ENCODE data around the gene HAUS7.

HAUS7 gene

DNA sequence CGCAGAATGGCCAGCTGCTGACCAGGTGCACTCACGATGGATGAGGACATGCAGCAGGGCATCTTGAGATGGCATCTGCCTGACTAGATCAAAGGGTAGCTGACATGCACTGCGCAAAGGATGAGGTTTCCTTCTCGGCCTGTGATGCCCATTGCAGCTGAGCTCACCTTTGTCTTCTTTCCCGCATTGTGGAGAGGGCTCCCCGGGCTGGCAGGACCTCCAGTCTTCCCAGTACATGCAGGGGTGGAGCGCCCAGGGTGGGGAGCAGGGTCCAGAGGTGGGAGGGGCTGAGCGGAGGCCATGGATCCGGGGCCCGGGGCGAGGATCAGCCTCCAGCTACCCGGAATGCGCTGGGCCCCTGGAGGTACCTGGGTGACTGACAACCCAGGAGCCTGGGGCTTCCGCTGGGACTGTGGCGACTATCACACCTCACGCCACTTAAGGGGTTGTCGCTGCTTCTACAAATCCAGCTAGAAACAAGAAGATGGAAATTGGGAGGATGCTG, 36.5 kb downstream of the HAUS7 start:
- DNase-seq, result no peak

DNA sequence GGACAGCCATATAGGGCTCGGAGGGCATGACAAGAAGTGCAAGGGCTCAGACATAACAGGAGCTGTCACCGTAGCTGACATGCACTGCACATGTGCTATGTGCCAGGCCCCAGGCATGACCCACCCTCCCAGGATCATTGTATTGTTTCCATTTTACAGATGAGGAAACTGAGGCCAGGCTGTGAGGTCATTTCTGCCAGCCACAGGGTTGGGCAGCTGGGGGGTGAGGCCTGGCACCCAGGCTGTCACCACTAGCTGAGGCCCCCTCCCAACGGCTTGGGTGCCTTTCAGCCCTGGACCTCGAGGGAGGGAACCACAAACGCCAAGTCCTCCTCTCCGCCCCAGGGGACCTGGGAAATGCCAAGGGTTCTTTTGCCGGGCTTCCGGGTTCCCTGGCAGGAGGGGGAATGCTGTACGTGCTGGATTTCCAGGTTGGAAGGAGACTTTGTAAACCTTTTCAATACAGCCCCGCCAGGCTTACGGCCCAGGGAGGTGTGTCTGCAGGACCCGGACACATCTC, 37.2 kb downstream of the HAUS7 start:
- DNase-seq, result no peak

DNA sequence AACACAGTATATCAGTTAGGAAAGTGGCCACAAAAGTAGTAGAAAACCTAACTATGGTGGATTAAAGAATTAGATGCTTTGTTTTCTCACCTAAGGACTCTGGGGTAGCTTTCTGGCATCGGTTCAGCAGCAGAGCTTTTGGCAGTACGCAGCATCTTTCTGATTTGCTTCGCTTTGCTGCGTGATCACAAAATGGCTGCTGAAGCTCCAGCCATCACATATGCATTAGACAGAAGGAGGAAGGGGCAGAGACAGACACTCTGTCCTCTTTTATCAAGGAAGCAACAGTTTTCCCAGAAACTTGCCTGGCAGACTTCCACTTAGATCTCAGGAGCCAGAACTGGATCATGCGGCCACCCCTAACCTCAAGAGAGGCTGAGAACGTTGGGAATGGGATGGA, 39.6 kb downstream of the HAUS7 start:
- DNase-seq, result no peak

DNA sequence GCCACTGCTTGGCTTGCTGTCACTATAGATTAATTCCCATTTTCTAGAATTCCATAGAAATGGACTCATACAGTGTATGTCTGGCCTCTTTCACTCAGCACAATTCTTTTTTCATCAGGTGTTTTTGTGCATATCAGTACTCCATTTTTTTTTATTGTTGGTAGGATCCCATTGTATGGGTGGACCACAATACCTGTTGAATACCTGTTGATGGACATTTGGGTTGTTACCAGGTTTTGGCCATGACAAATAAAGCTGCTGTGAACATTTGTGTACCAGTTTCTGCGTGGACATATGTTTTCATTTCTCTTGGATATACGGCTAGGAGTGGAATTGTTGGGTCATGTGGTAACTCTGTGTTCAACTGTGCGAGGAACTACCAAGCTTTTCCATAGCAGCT, 44.2 kb downstream of the HAUS7 start:
- no peak for DNase-seq

DNA sequence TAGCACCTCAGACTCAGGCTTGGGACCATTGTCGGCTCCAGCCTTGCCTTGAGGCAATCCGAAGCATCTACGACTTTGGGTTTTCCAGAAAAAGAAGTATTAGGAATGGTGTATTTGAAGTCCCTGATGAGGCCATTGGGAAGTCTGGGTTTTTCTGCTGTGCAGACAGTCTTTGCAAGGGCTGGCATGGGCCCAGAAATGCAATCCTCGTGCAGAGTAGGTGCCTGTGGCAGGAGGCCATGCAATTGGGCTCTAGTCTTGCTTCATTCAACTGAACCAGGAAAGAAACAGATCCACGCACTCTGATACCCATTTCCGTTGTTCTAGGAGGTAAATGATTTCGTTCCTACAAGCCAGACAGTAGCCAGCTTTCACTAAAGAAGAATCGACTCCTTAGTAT, 46.7 kb downstream of the HAUS7 start:
- no peak for DNase-seq

DNA sequence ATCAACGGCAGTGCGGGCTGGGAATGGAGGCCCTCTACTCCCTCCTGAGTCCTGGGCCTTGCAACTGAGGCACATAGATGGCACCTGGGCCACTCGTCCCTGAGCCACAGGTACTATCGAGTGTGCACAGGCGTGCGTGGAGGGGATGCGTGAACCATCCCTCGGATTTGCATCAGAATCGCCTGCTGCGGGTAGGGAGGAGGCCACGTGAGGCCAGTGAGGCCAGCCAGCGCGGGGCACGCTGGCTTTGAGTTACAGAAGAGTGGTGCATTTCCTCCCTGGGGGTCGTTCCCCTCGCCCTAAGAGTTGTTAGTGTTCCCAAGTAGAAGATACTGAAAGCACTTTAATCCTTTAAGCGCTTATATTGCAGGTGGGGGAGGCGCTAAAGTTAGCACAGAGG, 48.5 kb downstream of the HAUS7 start:
- no peak for DNase-seq

DNA sequence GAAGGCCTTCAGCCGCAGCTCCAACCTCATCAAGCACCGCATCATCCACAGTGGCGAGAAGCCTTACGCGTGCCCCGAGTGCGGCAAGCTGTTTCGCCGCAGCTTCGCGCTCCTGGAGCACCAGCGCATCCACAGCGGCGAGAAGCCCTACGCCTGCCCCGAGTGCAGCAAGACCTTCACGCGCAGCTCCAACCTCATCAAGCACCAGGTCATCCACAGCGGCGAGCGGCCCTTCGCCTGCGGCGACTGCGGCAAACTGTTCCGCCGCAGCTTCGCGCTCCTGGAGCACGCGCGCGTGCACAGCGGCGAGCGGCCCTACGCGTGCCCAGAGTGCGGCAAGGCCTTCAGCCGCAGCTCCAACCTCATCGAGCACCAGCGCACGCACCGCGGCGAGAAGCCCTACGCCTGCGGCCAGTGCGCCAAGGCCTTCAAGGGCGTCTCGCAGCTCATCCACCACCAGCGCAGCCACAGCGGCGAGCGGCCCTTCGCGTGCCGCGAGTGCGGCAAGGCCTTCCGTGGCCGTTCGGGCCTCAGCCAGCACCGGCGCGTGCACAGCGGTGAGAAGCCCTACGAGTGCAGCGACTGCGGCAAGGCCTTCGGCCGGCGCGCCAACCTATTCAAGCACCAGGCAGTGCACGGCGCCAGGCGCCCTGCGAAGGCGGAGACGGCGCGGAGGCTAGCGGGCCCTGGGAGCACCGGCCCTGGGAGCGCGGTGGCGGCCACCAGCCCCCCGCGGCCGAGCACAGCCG, 49.4 kb downstream of the HAUS7 start:
- DNase-seq, result no peak

DNA sequence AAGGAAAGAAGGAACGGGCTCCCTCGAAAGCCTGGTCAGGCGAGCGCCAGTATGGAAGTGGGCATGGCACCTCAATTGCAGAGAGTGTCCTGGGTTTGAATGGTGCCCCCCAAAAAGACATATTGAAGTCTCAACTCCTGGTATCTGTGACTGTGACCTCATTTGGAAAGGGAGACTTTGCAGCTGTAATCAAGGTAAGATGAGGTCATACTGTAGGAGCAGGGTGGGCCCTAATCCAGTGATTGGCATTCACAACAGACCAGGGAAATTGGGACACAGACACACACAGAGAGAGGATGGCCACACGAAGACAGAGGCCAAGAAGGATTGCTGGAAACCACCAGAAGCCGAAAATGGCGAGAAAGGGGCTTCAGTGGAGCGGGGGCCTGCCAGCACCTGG, 52.7 kb downstream of the HAUS7 start:
- no peak for DNase-seq

DNA sequence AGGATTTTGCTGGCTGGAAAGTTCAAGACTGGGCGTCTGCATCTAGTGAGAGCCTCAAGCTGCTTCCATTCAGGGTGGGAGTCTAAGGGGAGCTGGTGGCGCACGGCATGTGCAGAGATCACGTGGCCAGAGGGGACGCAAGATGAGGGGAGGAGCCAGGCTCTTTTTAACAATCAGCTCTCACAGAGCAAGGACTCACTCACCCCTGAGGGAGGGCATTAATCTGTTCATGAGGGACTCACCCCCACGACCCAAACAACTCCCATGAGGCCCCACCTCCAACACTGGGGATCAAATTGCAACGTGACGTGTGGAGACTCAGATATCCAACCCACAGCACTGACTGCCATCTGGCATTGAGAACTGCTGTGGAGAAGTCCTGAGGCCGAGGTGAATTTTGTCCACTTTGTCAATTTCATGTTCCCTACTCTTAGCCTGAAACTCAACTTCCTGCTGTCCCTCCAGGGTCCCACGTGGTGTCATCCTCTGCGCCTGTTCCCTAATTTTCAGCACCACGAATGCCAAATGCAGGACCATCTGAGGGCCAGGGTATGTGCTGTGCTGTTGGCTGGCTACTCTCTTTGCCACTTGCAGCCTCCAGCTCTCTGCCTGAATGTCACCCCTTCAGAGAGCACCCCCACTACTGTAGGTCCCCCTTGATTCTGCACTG, 53.5 kb downstream of the HAUS7 start:
- DNase-seq, result no peak

DNA sequence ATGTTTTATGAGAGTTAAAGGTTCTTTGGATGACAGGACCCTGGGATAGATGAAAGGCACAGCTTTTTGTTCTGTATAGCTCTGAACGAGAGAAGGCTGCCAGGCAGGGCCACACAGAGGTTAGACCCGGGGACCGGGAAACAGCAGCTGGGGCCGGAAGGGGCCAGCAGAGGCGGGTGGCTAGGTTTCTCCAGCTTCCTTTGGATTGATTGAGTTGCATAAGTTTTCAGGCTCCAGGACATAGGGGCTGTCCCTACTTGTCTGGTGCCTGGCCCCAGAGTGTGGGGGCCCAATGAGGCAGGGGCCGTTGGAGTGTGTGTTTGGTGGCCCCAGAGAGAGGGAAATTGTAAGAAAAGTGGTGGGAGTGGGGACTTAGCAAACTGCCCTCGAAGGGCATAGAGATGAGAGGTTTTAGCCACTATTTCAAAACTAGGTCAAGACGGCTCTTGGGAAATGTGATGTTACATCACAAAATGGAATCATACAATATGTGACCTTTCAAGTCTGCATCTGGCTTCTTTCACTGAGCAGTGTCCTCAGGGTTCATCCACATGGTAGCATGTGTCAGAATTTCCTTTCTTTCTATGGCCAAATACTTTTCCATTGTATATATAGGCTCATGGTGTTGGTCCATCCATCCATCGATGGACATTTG, 55.4 kb downstream of the HAUS7 start:
- DNase-seq, result no peak

DNA sequence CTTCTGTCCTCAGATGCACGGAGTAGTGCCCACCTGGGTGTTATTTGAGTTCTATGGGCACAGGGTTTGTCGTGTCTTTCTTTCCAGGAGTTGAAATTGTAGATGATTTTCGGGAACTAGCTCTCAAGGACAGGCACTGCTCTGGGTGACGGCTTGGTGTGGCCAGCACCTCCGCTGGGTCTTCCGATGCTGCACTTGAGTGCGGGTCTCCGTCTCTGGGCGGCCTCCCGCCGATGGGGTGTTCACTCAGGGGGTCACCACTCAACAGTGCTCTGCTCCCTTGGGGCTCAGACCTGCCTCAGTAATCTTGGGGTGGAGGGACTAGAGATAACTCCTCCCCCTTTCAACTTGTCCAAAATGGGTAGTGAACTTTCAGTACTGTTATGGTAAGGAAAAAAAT, 56.6 kb downstream of the HAUS7 start:
- no peak for DNase-seq

DNA sequence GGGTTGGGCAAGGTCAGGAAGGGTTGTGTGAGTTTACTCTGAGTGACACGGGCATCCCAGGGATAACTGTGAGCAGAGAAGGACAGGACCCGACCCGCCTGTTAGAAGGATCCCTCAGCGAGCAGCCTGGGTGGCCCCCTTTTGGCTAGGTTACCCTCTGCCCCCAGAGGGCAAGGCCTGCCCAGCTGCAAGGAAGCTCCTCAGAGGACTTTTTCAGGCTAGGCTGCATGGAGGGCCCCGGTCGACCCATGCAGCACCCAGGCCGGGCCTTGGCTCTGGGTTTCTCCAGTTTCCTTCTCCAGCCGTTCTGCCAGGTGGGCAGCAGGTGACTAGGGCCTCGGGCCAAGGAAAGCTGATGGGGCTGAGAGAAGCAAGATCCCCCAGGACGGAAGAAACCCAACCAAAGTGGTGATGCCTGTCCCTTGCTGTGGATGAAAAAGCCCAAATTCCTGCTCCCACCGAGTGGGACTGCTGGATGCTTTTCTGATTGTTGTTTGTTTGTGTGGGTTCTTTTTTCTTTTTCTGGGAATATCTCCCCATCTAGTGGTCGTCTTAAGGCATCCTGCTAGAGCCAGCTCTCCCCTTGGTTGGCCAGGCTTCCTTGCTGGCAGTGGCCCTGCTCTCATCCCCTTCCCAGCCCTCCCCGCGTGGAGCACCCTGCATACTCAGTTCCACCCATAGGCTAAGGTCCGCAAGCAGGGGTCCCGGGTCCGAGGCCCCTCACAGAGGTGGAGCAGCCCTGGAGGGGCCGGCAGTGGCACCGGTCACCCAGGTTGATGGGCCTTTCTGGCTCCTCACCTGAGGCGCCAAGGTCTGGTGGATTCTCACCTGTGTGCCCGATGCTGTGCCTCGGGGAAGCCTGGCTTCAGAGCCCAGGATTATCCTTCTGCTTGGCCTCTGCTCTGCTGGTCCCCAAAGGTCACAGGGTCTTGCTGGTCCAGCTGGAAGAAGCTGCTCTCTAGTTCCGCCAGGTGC, 57.3 kb downstream of the HAUS7 start:
- no peak for DNase-seq

DNA sequence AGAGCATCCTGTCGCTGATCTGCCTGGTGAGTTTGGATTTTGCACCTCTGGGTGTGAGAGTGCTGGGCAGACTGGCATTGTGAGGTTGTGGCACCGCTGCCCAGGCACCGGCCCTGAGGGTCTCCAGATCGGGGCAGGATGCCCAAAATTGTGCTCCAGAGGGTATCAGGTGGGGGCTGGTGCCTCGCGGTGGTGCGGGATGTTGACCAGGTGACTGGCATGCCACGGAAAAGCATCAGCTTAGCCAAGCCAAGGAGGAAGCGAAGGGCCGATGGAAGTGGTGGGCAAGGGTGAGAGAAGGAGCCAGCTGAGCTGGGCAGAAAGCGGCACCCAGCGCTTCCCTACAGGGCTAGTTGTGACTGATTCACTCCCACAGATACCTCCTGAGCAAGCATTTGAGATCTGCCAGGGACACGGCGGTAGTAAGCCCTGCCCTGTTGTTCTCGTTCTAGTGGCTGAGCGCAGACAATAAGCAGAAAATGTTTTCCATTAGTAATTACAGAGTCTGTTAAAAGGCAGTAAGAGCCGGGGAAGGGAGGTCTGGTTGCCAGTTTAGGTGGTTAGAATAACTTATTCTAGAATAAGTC, 58.3 kb downstream of the HAUS7 start:
- no peak for DNase-seq

DNA sequence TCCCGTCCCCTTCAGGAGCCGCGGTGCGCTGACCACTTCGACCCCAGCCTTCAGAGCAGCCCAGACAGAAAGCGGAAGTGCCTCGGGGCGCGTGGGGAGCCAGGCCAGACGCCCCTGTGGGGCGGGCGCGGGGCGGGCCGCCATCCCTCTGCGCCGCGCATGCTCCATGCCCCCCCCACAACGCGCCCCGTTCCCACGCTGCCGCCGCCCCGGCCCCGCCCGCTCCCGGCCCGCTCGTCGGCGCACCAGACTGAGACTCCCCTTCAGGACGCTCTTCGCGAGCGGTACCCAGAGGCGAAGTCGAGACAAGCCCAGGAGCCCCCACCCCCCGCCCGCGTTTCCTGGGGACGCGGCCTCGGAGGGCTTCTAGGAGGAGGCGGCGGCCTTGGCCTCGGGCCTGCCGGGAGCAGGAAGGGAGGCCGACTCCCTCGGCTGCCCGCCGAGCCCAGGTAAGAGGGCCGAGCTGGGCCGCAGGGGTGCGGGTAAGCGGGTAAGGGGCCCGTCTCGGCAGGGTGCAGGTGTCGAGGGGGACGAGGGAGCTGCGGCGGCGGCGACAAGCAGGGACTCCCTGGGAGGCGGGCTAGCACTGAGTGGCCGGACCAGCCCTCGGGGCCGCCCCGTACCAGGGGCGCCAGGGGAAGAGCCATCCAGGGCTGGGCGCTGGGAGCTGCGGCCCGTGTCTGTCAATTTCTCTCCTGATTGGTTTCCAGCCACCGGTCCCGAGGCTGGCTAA, 59.0 kb downstream of the HAUS7 start, which contains the start of gene ZFP92:
Gene ZFP92, plus strand, starts transcription at position 218 of the 733 bp plus-strand sequence. CDS start 6,851 bp downstream, outside the sequence.
- no peak for DNase-seq

DNA sequence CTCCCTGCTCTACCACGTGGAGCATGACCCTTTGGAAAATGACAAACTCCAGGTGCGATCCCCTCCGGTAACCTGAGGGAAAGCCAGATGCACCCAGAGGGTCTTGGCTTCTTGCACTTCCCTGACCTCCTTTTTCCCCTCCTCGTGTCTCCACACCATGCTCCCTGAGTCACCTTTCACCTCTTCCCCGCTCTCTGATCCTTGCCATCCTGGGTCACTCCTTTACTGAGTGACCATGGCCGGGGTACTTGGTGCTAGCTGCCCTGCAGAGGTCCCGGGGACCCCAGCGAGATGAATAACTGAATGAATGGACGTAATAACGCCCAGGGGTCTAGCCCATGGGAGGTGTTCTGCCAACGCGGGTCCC, 59.5 kb downstream of the HAUS7 start:
- no peak for DNase-seq

DNA sequence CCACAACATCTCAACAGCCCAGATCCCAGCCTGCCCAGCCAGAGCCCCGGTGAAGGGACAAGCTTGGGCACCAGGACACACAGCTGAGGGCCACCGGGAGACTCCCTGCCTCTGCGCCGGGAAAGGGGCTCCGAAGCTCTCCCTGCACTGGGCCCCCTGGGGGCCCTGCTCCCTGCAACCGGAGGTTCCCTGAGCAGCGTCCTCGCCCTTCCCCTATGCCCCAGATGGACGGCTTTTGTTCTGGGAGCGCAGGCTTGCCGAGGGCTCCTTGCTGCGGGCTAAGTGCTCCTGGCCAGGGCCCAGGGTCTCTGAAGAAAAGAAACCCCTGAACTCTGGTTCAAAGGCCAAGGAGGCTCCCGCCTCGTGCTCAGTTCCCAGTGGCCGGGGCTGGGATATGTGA, 60.0 kb downstream of the HAUS7 start:
- no peak for DNase-seq

DNA sequence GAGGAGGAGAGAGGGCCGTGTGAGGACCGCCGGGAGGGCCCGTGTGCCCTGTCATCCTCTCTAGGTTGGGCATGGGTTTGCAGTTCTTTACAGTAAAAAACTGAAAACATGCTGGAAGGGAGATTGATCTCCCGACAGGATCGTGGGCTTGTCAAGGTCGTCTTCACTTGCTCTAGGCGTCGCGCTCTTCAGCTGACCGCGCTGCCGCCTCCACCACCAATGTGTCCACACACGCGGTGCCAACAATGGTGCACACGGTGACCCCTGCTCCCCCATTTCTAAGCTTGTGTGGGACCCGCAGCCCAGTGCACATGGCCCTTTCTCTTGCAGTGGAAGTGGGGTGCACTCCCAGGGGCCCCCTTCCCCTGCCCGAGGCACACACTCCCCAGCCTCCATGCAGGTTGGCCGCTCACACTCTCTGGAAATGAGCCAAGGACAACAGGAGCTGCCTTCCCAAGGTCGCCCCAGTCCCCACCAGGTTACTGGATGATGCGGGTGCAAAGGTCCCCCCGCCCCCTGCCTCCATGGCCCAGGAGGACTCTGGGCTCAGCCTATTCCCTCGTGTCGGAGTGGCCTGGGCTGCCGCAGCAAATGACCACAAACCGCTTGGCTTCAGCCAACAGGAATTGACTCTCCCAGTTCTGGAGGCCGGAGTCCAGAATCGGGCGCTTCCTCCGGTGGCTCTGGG, 60.8 kb downstream of the HAUS7 start:
- no peak for DNase-seq

DNA sequence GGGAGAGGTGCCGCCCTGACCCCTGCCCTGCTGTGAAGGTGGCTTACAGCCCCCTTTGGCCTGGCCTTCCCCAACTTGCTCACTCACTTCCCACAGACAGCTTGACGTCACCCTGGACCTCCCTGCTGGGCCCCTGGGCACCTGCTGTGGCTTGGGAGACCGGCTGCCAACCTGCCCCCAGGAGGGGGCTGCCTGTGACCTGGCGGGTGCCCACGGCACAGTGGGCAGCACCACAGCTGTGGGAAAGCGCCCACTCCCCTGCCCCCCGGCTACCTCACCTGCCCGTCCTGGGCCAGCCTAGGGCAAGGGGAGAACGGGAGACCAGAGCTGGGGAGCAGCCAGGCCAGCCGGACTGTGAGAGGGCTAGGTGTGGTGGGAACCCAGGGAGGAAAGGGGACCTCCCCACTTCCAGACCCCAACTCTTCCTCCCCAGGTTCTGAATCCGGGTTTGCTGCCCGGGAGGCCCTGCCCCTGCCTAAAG, 61.5 kb downstream of the HAUS7 start:
- DNase-seq, result no peak

DNA sequence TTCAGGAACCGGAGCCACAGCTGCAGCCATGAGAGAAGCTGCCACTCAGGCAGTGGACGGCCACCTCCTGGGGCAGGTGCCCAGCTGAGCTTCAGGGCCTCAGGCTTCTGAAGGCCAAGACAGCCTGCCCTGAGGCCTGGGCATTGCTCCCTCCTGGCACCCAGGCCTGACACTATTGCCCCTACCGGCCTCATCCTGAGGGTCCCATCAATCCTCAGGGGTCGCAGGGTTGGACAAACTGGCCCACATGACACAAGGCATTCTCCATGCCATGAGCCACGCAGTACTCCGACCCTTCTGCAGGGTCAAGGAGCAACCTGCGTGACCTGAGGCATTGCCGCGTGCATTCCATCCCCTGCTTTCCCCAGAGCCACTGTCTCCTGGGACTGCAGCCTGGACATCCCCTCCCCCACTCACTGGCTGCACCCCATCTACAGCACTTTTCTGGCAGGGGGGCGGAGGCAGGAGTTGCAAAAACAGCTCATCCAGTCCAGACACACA, 62.1 kb downstream of the HAUS7 start:
- no peak for DNase-seq

DNA sequence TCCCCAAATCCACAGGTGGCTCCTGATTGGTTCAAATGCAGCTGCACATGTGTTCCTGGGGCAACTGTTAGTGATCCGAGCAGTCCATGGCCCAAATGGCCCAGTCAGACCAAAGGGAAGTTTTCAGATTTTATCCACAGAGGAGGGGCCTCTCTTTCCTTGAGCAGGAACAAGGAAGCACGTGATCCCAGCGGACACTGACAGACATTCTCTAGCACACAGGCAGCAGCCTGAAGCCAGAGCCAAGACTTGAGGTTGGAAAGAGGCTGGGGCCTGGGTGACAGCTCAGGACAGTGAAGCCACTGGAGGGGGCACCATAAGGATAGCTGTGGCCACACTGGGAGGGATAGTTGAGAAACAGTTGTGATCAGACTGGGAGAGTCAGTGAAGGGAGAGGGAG, 62.6 kb downstream of the HAUS7 start:
- DNase-seq, result no peak
